GM18520 (cell line): Measurements from ENCODE around the gene CSNK1A1.
"Not testable (repeated sequence)": the region's sequence is repeated elsewhere in the genome, so short reads cannot be mapped to it uniquely, and the experiment has no call there.

Experiments used
- ATAC-seq: cut with Tn5 transposase; IDR thresholded peaks from one replicate; pipeline ENCODE4 v1.9.1; 2021; ENCODE audit not compliant: unreplicated experiment

Gene CSNK1A1

GRCh38 chr5:149572576-149573231 is 21.5 kb upstream of the CSNK1A1 start:
- ATAC-seq = no peak

- ATAC-seq = no peak
Measured at GRCh38 chr5:149572170-149572569, 20.9 kb upstream of the CSNK1A1 start.

- ATAC-seq = no peak
Measured at GRCh38 chr5:149567226-149567625, 16.0 kb upstream of the CSNK1A1 start.

- ATAC-seq = peak; percentile 93
Measured at GRCh38 chr5:149564542-149565140, 13.4 kb upstream of the CSNK1A1 start.

GRCh38 chr5:149563466-149563865 is 12.2 kb upstream of the CSNK1A1 start:
- no peak for ATAC-seq

GRCh38 chr5:149561848-149562247 is 10.6 kb upstream of the CSNK1A1 start:
- ATAC-seq = no peak

GRCh38 chr5:149559706-149560105 is 8.5 kb upstream of the CSNK1A1 start:
- no peak for ATAC-seq

- ATAC-seq = no peak
Measured at GRCh38 chr5:149552553-149553160, 1.4 kb upstream of the CSNK1A1 start.

- no peak for ATAC-seq
Measured at GRCh38 chr5:149552038-149552494, 827 bp upstream of the CSNK1A1 start.

- ATAC-seq = no peak
Measured at GRCh38 chr5:149550594-149551226, 529 bp downstream of the CSNK1A1 start.

- ATAC-seq = no peak
Measured at GRCh38 chr5:149550268-149550583, 1.0 kb downstream of the CSNK1A1 start.

GRCh38 chr5:149549461-149550267 is 1.6 kb downstream of the CSNK1A1 start:
- ATAC-seq = no peak

GRCh38 chr5:149546974-149547373 is 4.3 kb downstream of the CSNK1A1 start:
- ATAC-seq = no peak

GRCh38 chr5:149545327-149545726 is 5.9 kb downstream of the CSNK1A1 start:
- ATAC-seq = no peak

GRCh38 chr5:149544028-149544420 is 7.2 kb downstream of the CSNK1A1 start:
- ATAC-seq = no peak

GRCh38 chr5:149543361-149544027 is 7.7 kb downstream of the CSNK1A1 start:
- ATAC-seq = no peak

- ATAC-seq = no peak
Measured at GRCh38 chr5:149541893-149542292, 9.3 kb downstream of the CSNK1A1 start.

GRCh38 chr5:149540089-149540488 is 11.2 kb downstream of the CSNK1A1 start:
- ATAC-seq = no peak

GRCh38 chr5:149537374-149537975 is 13.8 kb downstream of the CSNK1A1 start:
- no peak for ATAC-seq

- ATAC-seq = not testable (repeated sequence)
Measured at GRCh38 chr5:149535787-149536186, 15.5 kb downstream of the CSNK1A1 start.
